ENCODE measurements around the gene UNC13B.

The UNC13B gene

DNA sequence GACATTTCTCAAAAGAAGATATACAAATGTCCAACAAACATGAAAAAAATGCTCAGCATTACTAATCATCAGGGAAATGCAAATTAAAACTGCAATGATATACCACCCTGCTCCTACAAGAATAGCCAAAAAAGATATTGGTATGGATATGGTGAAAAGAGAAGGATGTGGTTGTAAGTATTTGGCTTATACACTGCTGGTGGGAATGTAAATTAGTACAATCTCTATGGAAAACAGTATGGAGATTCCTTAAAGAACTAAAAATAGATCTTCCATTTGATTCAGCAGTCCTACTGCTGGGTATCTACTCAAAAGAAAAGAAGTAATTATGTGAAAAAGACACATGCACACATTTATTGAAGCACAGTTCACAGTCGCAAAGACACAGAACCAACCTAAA is 260.5 kb downstream of the UNC13B start (continued):
- TF ChIP-seq REST (tag by site-specific recombination; IDR thresholded peaks at IDR 0.05) (no peak), ZNF112 (tag by site-specific recombination; IDR thresholded peaks at IDR 0.05) (no peak)

DNA sequence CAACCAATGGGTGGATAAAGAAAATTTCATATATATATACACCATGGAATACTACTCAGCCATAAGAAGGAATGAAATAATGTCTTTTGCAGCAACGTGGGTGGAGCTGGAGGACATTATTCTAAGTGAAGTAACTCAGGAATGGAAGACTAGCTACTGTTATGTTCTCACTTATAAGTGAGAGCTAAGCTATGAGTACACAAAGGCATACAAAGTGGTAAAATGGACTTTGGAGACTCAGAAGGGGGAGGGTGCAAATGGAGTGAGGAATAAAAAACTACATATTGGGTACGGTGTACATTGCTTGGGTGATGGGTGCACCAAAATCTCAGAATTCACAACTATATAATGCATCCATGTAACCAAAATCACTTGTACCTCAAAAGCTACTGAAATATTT is 260.9 kb downstream of the UNC13B start:
- H3K27ac ChIP-seq (ENCODE audit: extremely low read depth, low read depth, low read length) = no peak overlapping the region
- POLR2A ChIA-PET = no interaction called here

GRCh38 chr9:35423499-35423898 is 261.7 kb downstream of the UNC13B start:
- no peak overlapping the region for H3K4me3 ChIP-seq (ENCODE audit: low read depth, low read length)
- H3K4me1 ChIP-seq (ENCODE audit: control insufficient read depth, insufficient read depth, low read length) = no peaks in the 10 kb centered on the region
- ChIA-PET CTCF (interaction anchor here (0.9 kb wide), 1 partner anchor 524 kb away, joined by 3 read pairs; no protein-coding TSS in a partner anchor), POLR2A (no interaction called here)
- no peaks in the 10 kb centered on the region for H3K36me3 ChIP-seq (ENCODE audit: control insufficient read depth in 2 of 2, insufficient read depth in 1 of 2, low read length in 2 of 2)
- H3K27ac ChIP-seq (ENCODE audit: extremely low read depth, low read depth, low read length) = no peak overlapping the region
- H3K9me3 ChIP-seq (ENCODE audit: control insufficient read depth, insufficient read depth, low read depth, low read length) = no peaks in the 10 kb centered on the region
- TF ChIP-seq ZBTB26 (tag by site-specific recombination; optimal IDR thresholded peaks at IDR 0.05) (no peak), KLF8 (tag by site-specific recombination; IDR thresholded peaks at IDR 0.05) (no peak), ZNF19 (tag by site-specific recombination; IDR thresholded peaks at IDR 0.05; ENCODE audit: low read depth) (no peak), YY2 (tag by site-specific recombination; IDR thresholded peaks at IDR 0.05) (no peak), ZNF423 (tag by site-specific recombination; IDR thresholded peaks at IDR 0.05) (no peak), ZNF529 (tag by site-specific recombination; IDR thresholded peaks at IDR 0.05; ENCODE audit: insufficient replicate concordance) (no peak), MYNN (tag by site-specific recombination; IDR thresholded peaks at IDR 0.05; ENCODE audit: borderline replicate concordance) (no peak)
- TF ChIP-seq, protein P1, sequence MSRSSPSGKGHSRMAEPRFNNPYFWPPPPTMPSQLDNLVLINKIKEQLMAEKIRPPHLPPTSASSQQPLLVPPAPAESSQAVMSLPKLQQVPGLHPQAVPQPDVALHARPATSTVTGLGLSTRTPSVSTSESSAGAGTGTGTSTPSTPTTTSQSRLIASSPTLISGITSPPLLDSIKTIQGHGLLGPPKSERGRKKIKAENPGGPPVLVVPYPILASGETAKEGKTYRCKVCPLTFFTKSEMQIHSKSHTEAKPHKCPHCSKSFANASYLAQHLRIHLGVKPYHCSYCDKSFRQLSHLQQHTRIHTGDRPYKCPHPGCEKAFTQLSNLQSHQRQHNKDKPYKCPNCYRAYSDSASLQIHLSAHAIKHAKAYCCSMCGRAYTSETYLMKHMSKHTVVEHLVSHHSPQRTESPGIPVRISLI (tag by site-specific recombination; IDR thresholded peaks at IDR 0.05) = no peak
- TF ChIP-seq, protein P2, sequence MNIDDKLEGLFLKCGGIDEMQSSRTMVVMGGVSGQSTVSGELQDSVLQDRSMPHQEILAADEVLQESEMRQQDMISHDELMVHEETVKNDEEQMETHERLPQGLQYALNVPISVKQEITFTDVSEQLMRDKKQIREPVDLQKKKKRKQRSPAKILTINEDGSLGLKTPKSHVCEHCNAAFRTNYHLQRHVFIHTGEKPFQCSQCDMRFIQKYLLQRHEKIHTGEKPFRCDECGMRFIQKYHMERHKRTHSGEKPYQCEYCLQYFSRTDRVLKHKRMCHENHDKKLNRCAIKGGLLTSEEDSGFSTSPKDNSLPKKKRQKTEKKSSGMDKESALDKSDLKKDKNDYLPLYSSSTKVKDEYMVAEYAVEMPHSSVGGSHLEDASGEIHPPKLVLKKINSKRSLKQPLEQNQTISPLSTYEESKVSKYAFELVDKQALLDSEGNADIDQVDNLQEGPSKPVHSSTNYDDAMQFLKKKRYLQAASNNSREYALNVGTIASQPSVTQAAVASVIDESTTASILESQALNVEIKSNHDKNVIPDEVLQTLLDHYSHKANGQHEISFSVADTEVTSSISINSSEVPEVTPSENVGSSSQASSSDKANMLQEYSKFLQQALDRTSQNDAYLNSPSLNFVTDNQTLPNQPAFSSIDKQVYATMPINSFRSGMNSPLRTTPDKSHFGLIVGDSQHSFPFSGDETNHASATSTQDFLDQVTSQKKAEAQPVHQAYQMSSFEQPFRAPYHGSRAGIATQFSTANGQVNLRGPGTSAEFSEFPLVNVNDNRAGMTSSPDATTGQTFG (tag by site-specific recombination; IDR thresholded peaks at IDR 0.05; ENCODE audit: borderline replicate concordance) = no peak
- TF ChIP-seq, protein P3, sequence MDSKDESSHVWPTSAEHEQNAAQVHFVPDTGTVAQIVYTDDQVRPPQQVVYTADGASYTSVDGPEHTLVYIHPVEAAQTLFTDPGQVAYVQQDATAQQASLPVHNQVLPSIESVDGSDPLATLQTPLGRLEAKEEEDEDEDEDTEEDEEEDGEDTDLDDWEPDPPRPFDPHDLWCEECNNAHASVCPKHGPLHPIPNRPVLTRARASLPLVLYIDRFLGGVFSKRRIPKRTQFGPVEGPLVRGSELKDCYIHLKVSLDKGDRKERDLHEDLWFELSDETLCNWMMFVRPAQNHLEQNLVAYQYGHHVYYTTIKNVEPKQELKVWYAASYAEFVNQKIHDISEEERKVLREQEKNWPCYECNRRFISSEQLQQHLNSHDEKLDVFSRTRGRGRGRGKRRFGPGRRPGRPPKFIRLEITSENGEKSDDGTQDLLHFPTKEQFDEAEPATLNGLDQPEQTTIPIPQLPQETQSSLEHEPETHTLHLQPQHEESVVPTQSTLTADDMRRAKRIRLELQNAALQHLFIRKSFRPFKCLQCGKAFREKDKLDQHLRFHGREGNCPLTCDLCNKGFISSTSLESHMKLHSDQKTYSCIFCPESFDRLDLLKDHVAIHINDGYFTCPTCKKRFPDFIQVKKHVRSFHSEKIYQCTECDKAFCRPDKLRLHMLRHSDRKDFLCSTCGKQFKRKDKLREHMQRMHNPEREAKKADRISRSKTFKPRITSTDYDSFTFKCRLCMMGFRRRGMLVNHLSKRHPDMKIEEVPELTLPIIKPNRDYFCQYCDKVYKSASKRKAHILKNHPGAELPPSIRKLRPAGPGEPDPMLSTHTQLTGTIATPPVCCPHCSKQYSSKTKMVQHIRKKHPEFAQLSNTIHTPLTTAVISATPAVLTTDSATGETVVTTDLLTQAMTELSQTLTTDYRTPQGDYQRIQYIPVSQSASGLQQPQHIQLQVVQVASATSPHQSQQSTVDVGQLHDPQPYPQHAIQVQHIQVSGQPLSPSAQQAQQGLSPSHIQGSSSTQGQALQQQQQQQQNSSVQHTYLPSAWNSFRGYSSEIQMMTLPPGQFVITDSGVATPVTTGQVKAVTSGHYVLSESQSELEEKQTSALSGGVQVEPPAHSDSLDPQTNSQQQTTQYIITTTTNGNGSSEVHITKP (tag by site-specific recombination; IDR thresholded peaks at IDR 0.05) = no peak

More for the DNA sequence above, 260.9 kb downstream of the UNC13B start:
- no peaks in the 10 kb centered on the region for H3K9me3 ChIP-seq (ENCODE audit: control insufficient read depth, insufficient read depth, low read depth, low read length)
- CTCF ChIA-PET = interaction anchor here (0.6 to 0.9 kb wide), 2 partner anchors 166 to 523 kb away, joined by 3 to 7 read pairs; no protein-coding TSS in a partner anchor
- H3K4me3 ChIP-seq (ENCODE audit: low read depth, low read length) = no peak overlapping the region
- no peaks in the 10 kb centered on the region for H3K4me1 ChIP-seq (ENCODE audit: control insufficient read depth, insufficient read depth, low read length)
- no peaks in the 10 kb centered on the region for H3K36me3 ChIP-seq (ENCODE audit: control insufficient read depth in 2 of 2, insufficient read depth in 1 of 2, low read length in 2 of 2)
- TF ChIP-seq ZNF701 (tag by site-specific recombination; IDR thresholded peaks at IDR 0.05) (no peak), ZNF146 (tag by site-specific recombination; IDR thresholded peaks at IDR 0.05) (no peak), ZBTB17 (tag by site-specific recombination; IDR thresholded peaks at IDR 0.05) (no peak), KLF16 (tag by site-specific recombination; IDR thresholded peaks at IDR 0.05) (no peak)
- TF ChIP-seq, protein P4, sequence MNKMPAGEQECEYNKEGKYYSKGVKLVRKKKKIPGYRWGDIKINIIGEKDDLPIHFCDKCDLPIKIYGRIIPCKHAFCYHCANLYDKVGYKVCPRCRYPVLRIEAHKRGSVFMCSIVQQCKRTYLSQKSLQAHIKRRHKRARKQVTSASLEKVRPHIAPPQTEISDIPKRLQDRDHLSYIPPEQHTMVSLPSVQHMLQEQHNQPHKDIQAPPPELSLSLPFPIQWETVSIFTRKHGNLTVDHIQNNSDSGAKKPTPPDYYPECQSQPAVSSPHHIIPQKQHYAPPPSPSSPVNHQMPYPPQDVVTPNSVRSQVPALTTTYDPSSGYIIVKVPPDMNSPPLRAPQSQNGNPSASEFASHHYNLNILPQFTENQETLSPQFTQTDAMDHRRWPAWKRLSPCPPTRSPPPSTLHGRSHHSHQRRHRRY (tag by site-specific recombination; IDR thresholded peaks at IDR 0.05) = no peak
